ENCODE results near the gene SH3D19.

- TF ChIP-seq EZH2 (IDR thresholded peaks at IDR 0.05; ENCODE audit: insufficient read depth, low read length) (no peak), CTCF (IDR thresholded peaks at IDR 0.05; ENCODE audit: insufficient read depth, low read depth, low read length) (no peak)
Measured at GRCh38 chr4:151193414-151193813, 132.0 kb downstream of the SH3D19 start.
